22Rv1 (cell line): ENCODE measurements around the gene RAB3C.

Experiments used
- H3K27ac ChIP-seq: fragments of 450-650 bp; 2 replicates; pipeline ENCODE4 v1.5.1; 2017
- CTCF ChIP-seq: fragments of 450-650 bp; IDR thresholded peaks from 2 replicates; pipeline ENCODE4 v1.5.1; 2017; ENCODE audit warnings: mild to moderate bottlenecking
- ZFX ChIP-seq: fragments of 450-650 bp; IDR thresholded peaks from 2 replicates; pipeline ENCODE4 v1.6.1; 2017; ENCODE audit warnings: antibody characterized with exemption, borderline replicate concordance

Gene RAB3C

GRCh38 chr5:58854441-58854840 is 271.6 kb downstream of the RAB3C start:
- TF ChIP-seq ZFX (no peak), CTCF (no peak)
- no peak overlapping the region for H3K27ac ChIP-seq

DNA sequence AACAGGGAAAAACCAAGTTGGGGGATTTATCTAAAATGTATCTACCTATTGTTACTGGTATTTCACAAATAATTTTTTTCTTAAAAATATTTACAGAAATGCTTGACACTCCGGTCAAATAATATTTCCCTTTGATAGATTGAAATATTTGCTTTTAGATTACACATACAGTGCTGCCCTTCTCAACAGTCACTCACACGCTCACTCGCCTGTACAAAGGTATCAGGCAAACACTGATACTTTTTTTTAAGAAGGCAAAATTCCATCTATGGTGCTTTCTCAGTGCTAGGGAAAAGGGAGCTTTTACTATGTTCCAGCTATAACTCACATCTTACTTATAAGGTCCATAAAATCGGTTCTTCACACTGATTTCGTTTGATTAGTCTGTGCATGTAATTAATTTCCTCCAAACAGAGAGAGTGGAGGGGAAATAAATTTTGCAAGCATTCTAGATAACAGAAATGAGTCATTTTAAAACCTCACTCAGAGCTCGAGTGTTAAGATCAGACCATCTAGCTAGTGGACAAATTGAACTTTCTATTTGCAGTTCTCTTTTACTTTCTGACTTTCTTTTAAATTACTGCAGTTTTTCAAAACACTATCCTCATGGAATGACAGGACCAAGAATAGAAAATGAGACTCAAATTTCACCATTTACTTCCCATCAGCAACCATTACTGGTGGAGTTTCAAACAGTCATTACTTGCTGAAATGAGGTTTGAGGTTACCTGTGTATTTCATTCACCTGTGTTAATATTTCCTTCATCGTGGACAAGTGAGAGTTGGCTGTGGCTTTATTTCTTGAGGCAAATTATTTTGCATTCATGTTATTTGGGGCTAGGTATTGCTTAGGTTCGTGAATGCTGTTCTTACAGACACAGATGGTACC is 273.2 kb downstream of the RAB3C start:
- TF ChIP-seq CTCF (no peak), ZFX (no peak)
- H3K27ac ChIP-seq, result no peak overlapping the region

GRCh38 chr5:58857609-58858008 is 274.7 kb downstream of the RAB3C start:
- no peak overlapping the region for H3K27ac ChIP-seq
- no peak for TF ChIP-seq ZFX
- TF ChIP-seq CTCF, result no peak

DNA sequence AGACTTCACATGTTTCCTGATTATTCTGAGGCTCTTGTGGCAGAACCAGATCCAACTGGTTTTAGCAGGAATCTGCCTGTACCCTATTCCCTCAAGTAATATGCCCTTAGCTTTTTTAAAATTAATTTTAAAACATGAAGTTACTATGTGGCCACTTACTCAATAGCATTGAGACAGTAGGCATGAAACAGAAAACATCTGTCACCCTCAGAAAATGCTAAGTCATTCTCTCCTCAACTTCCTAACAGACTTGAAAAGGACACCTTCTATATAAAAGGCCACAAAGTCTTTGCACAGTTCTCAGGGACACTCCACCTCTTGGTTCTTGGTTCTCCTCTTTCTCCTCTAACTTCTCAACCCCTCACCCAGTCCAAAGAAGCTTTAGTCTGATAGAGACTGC is 277.8 kb downstream of the RAB3C start:
- no peak overlapping the region for H3K27ac ChIP-seq
- TF ChIP-seq CTCF, result no peak
- no peak for TF ChIP-seq ZFX

DNA sequence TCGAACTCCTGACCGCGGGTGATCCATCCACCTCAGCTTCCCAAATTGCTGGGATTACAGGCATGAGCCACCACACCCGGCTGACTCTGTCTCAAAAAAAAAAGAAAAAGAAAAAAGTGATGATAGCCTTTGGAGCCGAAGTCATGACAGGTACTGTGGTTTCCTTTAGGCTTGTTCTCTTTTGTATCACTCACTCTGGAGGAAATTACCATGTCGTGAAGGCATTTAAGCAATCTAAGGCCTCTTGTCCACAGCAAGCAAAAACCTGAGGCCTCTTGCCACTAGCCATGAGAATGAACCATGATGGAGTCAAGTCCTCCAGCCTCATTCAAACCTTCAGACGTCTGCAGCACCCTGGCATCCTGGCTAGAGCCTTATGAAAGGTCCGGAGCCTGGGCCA is 286.1 kb downstream of the RAB3C start:
- no peak overlapping the region for H3K27ac ChIP-seq
- TF ChIP-seq ZFX (no peak), CTCF (no peak)

GRCh38 chr5:58871648-58872242 is 288.9 kb downstream of the RAB3C start:
- TF ChIP-seq ZFX (no peak), CTCF (peak; percentile 83)
- H3K27ac ChIP-seq, result no peak overlapping the region

- no peak overlapping the region for H3K27ac ChIP-seq
- TF ChIP-seq CTCF (no peak), ZFX (no peak)
These were observed 289.9 kb downstream of the RAB3C start for GRCh38 chr5:58872670-58873273.
